Hematopoietic multipotent progenitor cell treated with erythropoietin and hydrocortisone succinate and interleukin-3 and kit ligand, for 15 days (in vitro differentiated cells): ENCODE results near the gene IL11.

Experiments
- DNase-seq: peaks from one replicate; pipeline ENCODE4 v3.0.0-alpha.2; 2015; ENCODE audit warnings: low spot score

IL11 gene

GRCh38 chr19:55391191-55391670 lies 21.0 kb upstream of the IL11 start:
- DNase-seq = peak; percentile 43

- no peak for DNase-seq
These were observed 20.2 kb upstream of the IL11 start for GRCh38 chr19:55390461-55390880.

GRCh38 chr19:55389386-55390317 lies 19.4 kb upstream of the IL11 start:
- no peak for DNase-seq

GRCh38 chr19:55387736-55388497 lies 17.7 kb upstream of the IL11 start:
- no peak for DNase-seq

GRCh38 chr19:55386493-55386971 lies 16.3 kb upstream of the IL11 start:
- no peak for DNase-seq

GRCh38 chr19:55385724-55386492 lies 15.6 kb upstream of the IL11 start, which contains the start of gene RPL28:
RPL28 (plus strand) TSS chr19:55385932; CDS start chr19:55386358, 426 bp downstream.
- peak; percentile 99 for DNase-seq

- peak; percentile 93 for DNase-seq
These were observed 14.9 kb upstream of the IL11 start for GRCh38 chr19:55384920-55385723.

- DNase-seq = peak; percentile 31
These were observed 14.1 kb upstream of the IL11 start, which contains the start of gene TMEM238 for GRCh38 chr19:55384131-55384919. TMEM238 (minus strand) TSS chr19:55384292; CDS start chr19:55384259, 33 bp downstream.

GRCh38 chr19:55383279-55384130 lies 13.2 kb upstream of the IL11 start:
- no peak for DNase-seq

GRCh38 chr19:55382522-55383054 lies 12.3 kb upstream of the IL11 start:
- no peak for DNase-seq

- DNase-seq = no peak
These were observed 11.8 kb upstream of the IL11 start for GRCh38 chr19:55382013-55382412.

- no peak for DNase-seq
These were observed 8.9 kb upstream of the IL11 start for GRCh38 chr19:55379174-55379573.

- DNase-seq = no peak
These were observed 7.3 kb upstream of the IL11 start for GRCh38 chr19:55377356-55378131.

- DNase-seq = no peak
These were observed 6.1 kb upstream of the IL11 start, which contains the start of gene TMEM190 for GRCh38 chr19:55376241-55376933. TMEM190 (plus strand) TSS chr19:55376826; CDS start chr19:55376854, 28 bp downstream.

- DNase-seq = no peak
These were observed 3.9 kb upstream of the IL11 start for GRCh38 chr19:55373993-55374757.

GRCh38 chr19:55373306-55373992 lies 3.2 kb upstream of the IL11 start:
- no peak for DNase-seq
